GM06990 (cell line): Measurements from ENCODE around the gene TRMT10B.

ENCODE experiments used
- DNase-seq: peaks from one replicate; pipeline ENCODE4 v3.0.0-alpha.2; 2011; ENCODE audit not compliant: insufficient read length; ENCODE audit errors: extremely low read depth
- H3K27me3 ChIP-seq: replicated peaks from 2 replicates; pipeline ENCODE4 v1.6.0; 2011; ENCODE audit warnings: low read length; ENCODE audit not compliant: control insufficient read depth, insufficient read depth
- H3K36me3 ChIP-seq: 2 replicates; pipeline ENCODE4 v1.5.1; 2011; ENCODE audit warnings: low read length; ENCODE audit not compliant: control insufficient read depth, insufficient read depth
- H3K4me3 ChIP-seq: replicated peaks from 2 replicates; pipeline ENCODE4 v1.5.1; 2011; ENCODE audit warnings: low read depth, mild to moderate bottlenecking, control low read depth, low read length
- TF ChIP-seq, protein P1 (sequence below): IDR thresholded peaks from 2 replicates; pipeline ENCODE4 v1.5.1; 2011; ENCODE audit warnings: low read length, control low read depth, mild to moderate bottlenecking, inconsistent platforms; ENCODE audit not compliant: insufficient read depth, poor library complexity, severe bottlenecking

Gene TRMT10B

DNA sequence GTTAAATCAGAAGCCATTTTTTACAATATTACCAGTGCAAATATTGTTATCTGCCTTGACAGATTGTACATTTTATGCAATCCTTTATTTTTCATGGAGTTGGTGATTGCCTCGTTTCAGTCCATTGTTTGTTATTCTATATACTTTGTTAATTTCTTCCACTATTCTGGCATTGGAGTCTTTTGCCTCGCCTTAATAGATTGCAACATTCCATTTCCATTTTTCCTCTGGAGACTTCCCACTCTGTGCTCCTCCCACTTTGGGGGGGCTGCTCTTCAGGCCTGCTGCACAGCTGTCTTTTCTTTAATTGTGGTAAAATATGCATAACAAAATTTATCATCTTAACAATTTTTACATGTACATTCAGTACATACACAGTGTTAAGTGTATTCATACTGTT, 42.6 kb downstream of the TRMT10B start:
- no peak overlapping the region for H3K4me3 ChIP-seq
- no peaks in the 10 kb centered on the region for H3K27me3 ChIP-seq
- DNase-seq = no peak
- TF ChIP-seq, protein P1, sequence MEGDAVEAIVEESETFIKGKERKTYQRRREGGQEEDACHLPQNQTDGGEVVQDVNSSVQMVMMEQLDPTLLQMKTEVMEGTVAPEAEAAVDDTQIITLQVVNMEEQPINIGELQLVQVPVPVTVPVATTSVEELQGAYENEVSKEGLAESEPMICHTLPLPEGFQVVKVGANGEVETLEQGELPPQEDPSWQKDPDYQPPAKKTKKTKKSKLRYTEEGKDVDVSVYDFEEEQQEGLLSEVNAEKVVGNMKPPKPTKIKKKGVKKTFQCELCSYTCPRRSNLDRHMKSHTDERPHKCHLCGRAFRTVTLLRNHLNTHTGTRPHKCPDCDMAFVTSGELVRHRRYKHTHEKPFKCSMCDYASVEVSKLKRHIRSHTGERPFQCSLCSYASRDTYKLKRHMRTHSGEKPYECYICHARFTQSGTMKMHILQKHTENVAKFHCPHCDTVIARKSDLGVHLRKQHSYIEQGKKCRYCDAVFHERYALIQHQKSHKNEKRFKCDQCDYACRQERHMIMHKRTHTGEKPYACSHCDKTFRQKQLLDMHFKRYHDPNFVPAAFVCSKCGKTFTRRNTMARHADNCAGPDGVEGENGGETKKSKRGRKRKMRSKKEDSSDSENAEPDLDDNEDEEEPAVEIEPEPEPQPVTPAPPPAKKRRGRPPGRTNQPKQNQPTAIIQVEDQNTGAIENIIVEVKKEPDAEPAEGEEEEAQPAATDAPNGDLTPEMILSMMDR = no peak
- no peaks in the 10 kb centered on the region for H3K36me3 ChIP-seq

DNA sequence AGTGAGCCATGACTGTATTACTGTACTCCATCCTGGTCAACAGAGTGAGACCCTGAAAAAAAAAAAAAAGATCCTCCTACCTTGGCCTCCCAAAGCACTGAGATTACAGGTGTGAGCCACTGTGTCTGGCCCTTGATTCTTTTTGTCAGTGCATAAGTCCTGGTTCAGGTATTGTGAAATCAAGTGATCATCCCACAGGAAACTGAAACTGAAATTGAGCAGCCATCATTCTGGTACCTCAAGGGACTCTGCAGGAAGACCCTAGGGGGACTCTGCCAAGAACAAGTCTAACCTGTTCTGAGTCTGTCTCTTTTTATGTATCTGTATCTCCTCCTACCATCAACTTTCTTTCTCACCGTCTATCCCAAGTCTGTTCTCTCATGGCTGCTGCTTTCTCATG, 45.1 kb downstream of the TRMT10B start:
- no peak overlapping the region for H3K4me3 ChIP-seq
- no peak for DNase-seq
- TF ChIP-seq, protein P1 = no peak

DNA sequence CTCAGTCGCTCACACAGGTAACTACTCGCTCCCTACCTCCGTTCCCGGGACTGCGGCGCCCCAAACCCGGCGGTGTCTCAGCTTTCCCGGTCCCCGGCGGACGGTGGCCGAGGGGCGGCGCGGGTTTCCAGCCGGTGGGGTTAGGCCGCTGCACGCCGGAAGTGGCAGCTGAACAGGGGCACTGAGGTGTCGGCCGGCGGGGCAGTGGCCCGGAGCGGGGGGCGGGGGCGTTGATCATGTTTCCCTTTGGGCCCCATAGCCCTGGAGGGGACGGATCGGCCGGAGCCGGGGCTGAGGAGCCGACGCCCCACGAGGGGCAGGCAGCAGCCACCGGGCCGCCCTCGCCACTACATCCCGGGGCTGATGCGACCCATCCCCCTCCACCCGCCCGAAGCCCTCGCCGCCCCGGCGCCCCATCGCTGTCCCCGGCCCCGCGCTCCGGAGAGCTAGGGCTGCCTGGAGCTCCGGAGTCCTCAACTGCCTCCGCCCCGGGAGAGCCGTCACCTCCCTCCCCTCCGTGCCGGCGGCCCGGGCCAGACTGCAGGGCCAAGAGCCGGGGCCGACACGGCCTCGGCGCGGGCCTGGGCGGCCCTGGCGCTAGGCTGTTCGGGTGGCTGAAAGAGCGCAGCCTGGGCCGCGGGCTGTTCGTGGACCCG, 47.2 kb downstream of the TRMT10B start, which contains the start of gene DCAF10:
DCAF10 (plus strand) TSS at position 167 of the 656 bp plus-strand sequence; CDS start at position 237, 70 bp downstream.
- TF ChIP-seq, protein P1 = no peak
- Histone ChIP-seq H3K4me3 (peak within 1 kb of the TSS; percentile 92), H3K27me3 (no peaks in the 10 kb centered on the region), H3K36me3 (no peaks in the 10 kb centered on the region)
- DNase-seq = peak; percentile 94

More for the DNA sequence above, 45.1 kb downstream of the TRMT10B start:
- H3K36me3 ChIP-seq = no peaks in the 10 kb centered on the region
- no peaks in the 10 kb centered on the region for H3K27me3 ChIP-seq

DNA sequence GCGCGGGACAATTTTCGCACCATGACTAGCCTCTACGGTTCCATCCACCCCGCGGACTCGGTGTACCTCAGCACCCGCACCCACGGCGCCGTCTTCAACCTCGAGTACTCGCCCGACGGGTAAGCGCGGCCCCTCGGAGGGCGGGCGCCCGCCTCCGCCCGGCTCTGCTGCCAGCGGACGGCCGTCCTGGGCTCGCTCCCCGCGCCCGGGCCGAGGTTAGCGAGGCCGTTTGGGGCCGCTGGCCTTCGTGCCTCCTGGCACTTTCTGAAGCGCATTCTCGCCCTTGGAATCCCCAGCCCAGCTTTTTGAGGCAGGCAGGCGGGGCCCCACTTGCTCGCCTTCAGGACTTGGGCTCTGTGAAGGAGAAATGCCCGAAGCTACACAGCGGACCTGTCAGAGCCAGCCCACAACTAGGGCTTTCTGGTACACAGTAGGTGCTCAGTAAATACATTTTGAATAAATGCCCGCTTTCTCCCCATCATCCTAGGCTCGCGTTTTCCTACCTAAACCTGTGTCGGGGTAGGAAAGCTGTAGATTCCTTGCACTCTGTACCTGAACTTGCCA, 47.8 kb downstream of the TRMT10B start:
- H3K27me3 ChIP-seq = no peaks in the 10 kb centered on the region
- no peak for DNase-seq
- no peaks in the 10 kb centered on the region; the same call in 1 of the 2 replicates for H3K36me3 ChIP-seq
- peak overlapping the region; percentile 92 for H3K4me3 ChIP-seq
- TF ChIP-seq, protein P1 = no peak

DNA sequence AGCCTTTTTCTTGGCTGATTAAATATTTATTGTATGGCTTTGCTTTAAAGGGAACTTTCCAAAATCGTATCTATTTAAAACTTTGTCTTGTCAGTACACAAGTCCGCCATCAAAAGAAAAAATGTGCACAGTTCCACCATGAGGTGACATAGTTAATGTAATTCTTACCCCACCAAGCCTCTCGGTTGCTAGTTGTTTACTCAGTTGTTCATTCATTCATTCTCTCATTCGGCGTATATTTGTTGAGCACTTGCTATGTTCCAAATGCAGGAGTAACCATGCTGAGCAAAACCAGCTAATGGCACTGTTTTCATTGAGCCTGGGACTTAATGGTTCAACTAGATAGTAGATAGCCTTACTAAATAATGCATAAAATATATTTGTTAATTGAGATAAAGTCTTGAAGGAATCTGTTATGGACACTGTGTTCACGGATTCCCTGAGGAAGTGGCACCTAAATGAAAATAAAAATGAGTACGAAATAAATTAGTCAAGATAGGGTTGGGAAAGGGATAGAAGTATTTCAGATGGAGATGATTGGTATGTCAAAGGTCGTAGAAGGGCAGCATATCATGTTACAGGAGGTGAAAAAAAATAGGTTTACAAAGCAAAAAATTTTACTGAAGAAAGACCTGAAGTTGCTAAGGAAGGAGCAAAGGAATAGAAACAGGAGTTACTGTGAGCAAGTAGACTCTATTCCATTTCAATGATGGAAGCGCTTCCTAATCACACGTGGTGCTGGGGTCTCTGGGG, 48.5 kb downstream of the TRMT10B start:
- TF ChIP-seq, protein P1 = no peak
- Histone ChIP-seq H3K27me3 (no peaks in the 10 kb centered on the region), H3K36me3 (no peaks in the 10 kb centered on the region; the same call in 1 of the 2 replicates), H3K4me3 (peak overlapping the region; percentile 92)
- DNase-seq = no peak
